KMS-11 (cell line): ENCODE results near the gene ITIH4.

Experiments used
- H2AFZ ChIP-seq: fragments of 200-600 bp; sonication (generic); 2 replicates; pipeline ENCODE4 v1.6.1; 2016; ENCODE audit warnings: antibody characterized with exemption, mixed run types, low read depth
- H3K27ac ChIP-seq: fragments of 200-600 bp; sonication (generic); 2 replicates; pipeline ENCODE4 v1.6.1; 2016; ENCODE audit warnings: mild to moderate bottlenecking, mixed run types
- H3K27me3 ChIP-seq: fragments of 200-600 bp; sonication (generic); 2 replicates; pipeline ENCODE4 v1.6.1; 2017; ENCODE audit warnings: mild to moderate bottlenecking, low read depth, mixed run types, moderate library complexity; ENCODE audit not compliant: insufficient read depth
- H3K36me3 ChIP-seq: fragments of 200-600 bp; sonication (generic); 2 replicates; pipeline ENCODE4 v1.6.1; 2017; ENCODE audit warnings: mild to moderate bottlenecking, mixed run types; ENCODE audit not compliant: insufficient read depth
- H3K4me1 ChIP-seq: fragments of 200-600 bp; sonication (generic); 2 replicates; pipeline ENCODE4 v1.6.1; 2016; ENCODE audit warnings: mild to moderate bottlenecking, low read depth, mixed run types; ENCODE audit not compliant: poor library complexity, severe bottlenecking
- H3K4me2 ChIP-seq: fragments of 200-600 bp; sonication (generic); 2 replicates; pipeline ENCODE4 v1.7.0; 2016; ENCODE audit warnings: mild to moderate bottlenecking, mixed run types
- H3K4me3 ChIP-seq: fragments of 200-600 bp; sonication (generic); IDR thresholded peaks from 2 replicates; pipeline ENCODE4 v1.6.1; 2017; ENCODE audit warnings: low read depth, low read length, mixed read lengths; ENCODE audit not compliant: insufficient read depth
- H3K79me2 ChIP-seq: fragments of 200-600 bp; sonication (generic); 2 replicates; pipeline ENCODE4 v1.6.1; 2016; ENCODE audit warnings: low read depth, mixed run types; ENCODE audit not compliant: insufficient read depth
- H3K9ac ChIP-seq: fragments of 200-600 bp; sonication (generic); 2 replicates; pipeline ENCODE4 v1.6.1; 2016; ENCODE audit warnings: mild to moderate bottlenecking, mixed run types
- H4K20me1 ChIP-seq: fragments of 200-600 bp; sonication (generic); 2 replicates; pipeline ENCODE4 v1.6.1; 2016; ENCODE audit warnings: mild to moderate bottlenecking, mixed run types; ENCODE audit not compliant: insufficient read depth
- CTCF ChIP-seq: fragments of 200-600 bp; sonication (generic); conservative IDR thresholded peaks from 2 replicates; pipeline ENCODE4 v1.6.1; 2017; ENCODE audit warnings: low read depth, mild to moderate bottlenecking, antibody characterized with exemption, low read length, moderate library complexity, mixed read lengths

ITIH4 gene

GRCh38 chr3:52872245-52872644 lies 41.8 kb upstream of the ITIH4 start:
- Histone ChIP-seq H3K4me2 (no peak overlapping the region), H4K20me1 (no peaks in the 10 kb centered on the region), H3K4me3 (no peak overlapping the region), H3K79me2 (no peaks in the 10 kb centered on the region), H3K4me1 (no peaks in the 10 kb centered on the region), H2AFZ (no peak overlapping the region), H3K27me3 (no peaks in the 10 kb centered on the region), H3K27ac (no peak overlapping the region), H3K9ac (no peak overlapping the region), H3K36me3 (no peaks in the 10 kb centered on the region)
- no peak for TF ChIP-seq CTCF

GRCh38 chr3:52871761-52872160 lies 41.3 kb upstream of the ITIH4 start:
- Histone ChIP-seq H3K4me3 (no peak overlapping the region), H3K4me2 (no peak overlapping the region), H3K27ac (no peak overlapping the region), H3K27me3 (no peaks in the 10 kb centered on the region), H3K9ac (no peak overlapping the region), H3K79me2 (no peaks in the 10 kb centered on the region), H3K4me1 (no peaks in the 10 kb centered on the region), H3K36me3 (no peaks in the 10 kb centered on the region), H4K20me1 (no peaks in the 10 kb centered on the region), H2AFZ (no peak overlapping the region)
- TF ChIP-seq CTCF, result no peak

DNA sequence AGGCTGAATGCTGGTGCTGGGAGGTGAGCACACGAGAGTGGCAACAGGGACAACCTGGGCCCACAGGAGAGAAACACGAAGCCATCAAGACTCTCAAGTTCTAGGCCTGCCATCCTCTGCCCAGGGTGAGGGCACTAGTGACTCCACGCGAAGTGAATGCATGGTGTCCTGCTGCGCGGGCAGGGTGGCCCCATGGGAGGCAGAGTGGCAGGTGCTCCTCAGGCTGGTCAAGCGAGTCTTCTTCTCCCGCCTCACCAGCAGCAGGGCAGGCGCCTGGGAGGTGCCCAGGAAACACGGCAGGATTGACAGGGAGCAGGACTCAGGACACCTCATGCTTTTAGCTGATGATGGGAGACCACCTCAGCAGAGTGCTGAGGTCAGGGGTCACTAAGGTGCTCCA lies 40.0 kb upstream of the ITIH4 start:
- Histone ChIP-seq H2AFZ (no peak overlapping the region), H3K4me3 (no peak overlapping the region), H3K36me3 (no peaks in the 10 kb centered on the region), H3K9ac (no peak overlapping the region), H3K4me1 (no peaks in the 10 kb centered on the region), H3K27me3 (no peaks in the 10 kb centered on the region), H3K4me2 (no peak overlapping the region), H4K20me1 (no peaks in the 10 kb centered on the region), H3K79me2 (no peaks in the 10 kb centered on the region), H3K27ac (no peak overlapping the region)
- no peak for TF ChIP-seq CTCF

DNA sequence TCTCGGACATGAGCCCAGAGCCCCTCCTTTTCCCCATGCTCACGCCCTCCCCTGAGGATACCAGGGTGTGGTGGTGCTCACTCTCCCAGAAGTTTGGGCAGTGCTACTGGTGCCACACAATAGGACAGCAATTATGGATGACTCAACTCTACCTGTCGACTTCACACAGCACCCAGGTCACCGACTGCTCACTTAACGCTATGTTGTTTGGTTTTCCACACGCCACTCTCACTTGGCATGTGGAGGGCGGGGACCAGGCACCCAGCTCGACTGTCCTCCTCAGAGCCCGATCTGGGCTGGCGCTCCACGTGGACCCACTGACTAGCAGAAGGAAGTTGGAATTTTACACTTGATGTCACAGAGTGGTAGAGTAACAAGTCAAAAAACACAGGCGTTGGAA lies 36.0 kb upstream of the ITIH4 start:
- no peak for TF ChIP-seq CTCF
- no peaks in the 10 kb centered on the region for H3K27me3 ChIP-seq
- no peaks in the 10 kb centered on the region for H4K20me1 ChIP-seq
- H2AFZ ChIP-seq, result no peak overlapping the region
- H3K36me3 ChIP-seq, result no peaks in the 10 kb centered on the region
- H3K4me2 ChIP-seq, result no peak overlapping the region
- H3K4me3 ChIP-seq, result no peak overlapping the region
- no peaks in the 10 kb centered on the region for H3K4me1 ChIP-seq
- no peak overlapping the region for H3K27ac ChIP-seq
- no peaks in the 10 kb centered on the region for H3K79me2 ChIP-seq
- no peak overlapping the region for H3K9ac ChIP-seq

- Histone ChIP-seq H3K36me3 (no peaks in the 10 kb centered on the region), H3K27ac (no peak overlapping the region), H4K20me1 (no peaks in the 10 kb centered on the region), H3K27me3 (no peaks in the 10 kb centered on the region), H3K9ac (no peak overlapping the region), H2AFZ (no peak overlapping the region), H3K4me3 (no peak overlapping the region), H3K79me2 (no peaks in the 10 kb centered on the region), H3K4me2 (no peak overlapping the region), H3K4me1 (no peaks in the 10 kb centered on the region)
- TF ChIP-seq CTCF, result no peak
Observed at GRCh38 chr3:52865994-52866393, 35.5 kb upstream of the ITIH4 start.
